Astrocyte (in vitro differentiated cells and primary cell): ENCODE measurements around the gene PLD3. TPM values are rescaled to one million over a fixed set of nuclear protein-coding genes. Genes with fewer than 3 reads are reported as not detected.

ENCODE experiments used
- DNase-seq: peaks from one replicate; pipeline ENCODE4 v3.0.0-alpha.2; 2010; ENCODE audit warnings: low read depth
- FAIRE-seq: peaks from 2 replicates; lab custom pipeline; 2011; peaks lifted over from hg19 to GRCh38; lab: Jason Lieb, UNC
- H2AFZ ChIP-seq: 2 replicates; pipeline ENCODE4 v1.6.0; 2012; ENCODE audit warnings: low read depth, low read length, inconsistent platforms
- H3K27ac ChIP-seq: 2 replicates; pipeline ENCODE4 v1.5.1; 2011; ENCODE audit warnings: low read depth, low read length, inconsistent platforms
- H3K27me3 ChIP-seq: 2 replicates; pipeline ENCODE4 v1.6.0; 2011; ENCODE audit warnings: low read length, inconsistent platforms; ENCODE audit not compliant: insufficient read depth
- H3K36me3 ChIP-seq: 2 replicates; pipeline ENCODE4 v1.5.1; 2011; ENCODE audit warnings: low read length, inconsistent platforms; ENCODE audit not compliant: insufficient read depth
- H3K4me1 ChIP-seq: 2 replicates; pipeline ENCODE4 v1.5.1; 2011; ENCODE audit warnings: low read length, inconsistent platforms; ENCODE audit not compliant: insufficient read depth
- H3K4me2 ChIP-seq: 2 replicates; pipeline ENCODE4 v1.6.0; 2012; ENCODE audit warnings: low read length, inconsistent platforms
- H3K4me3 ChIP-seq: 2 replicates; pipeline ENCODE4 v1.5.1; 2011; ENCODE audit warnings: low read depth, mild to moderate bottlenecking, low read length, inconsistent platforms; ENCODE audit not compliant: insufficient read depth
- H3K79me2 ChIP-seq: 2 replicates; pipeline ENCODE4 v1.6.0; 2012; ENCODE audit warnings: mild to moderate bottlenecking, low read length, inconsistent platforms; ENCODE audit not compliant: insufficient read depth
- H3K9ac ChIP-seq: 2 replicates; pipeline ENCODE4 v1.6.0; 2012; ENCODE audit warnings: mild to moderate bottlenecking, low read length, inconsistent platforms
- H3K9me3 ChIP-seq: 2 replicates; pipeline ENCODE4 v1.5.1; 2012; ENCODE audit warnings: low read depth, mild to moderate bottlenecking, low read length, inconsistent platforms; ENCODE audit not compliant: insufficient read depth
- H4K20me1 ChIP-seq: 2 replicates; pipeline ENCODE4 v1.6.0; 2012; ENCODE audit warnings: low read length, inconsistent platforms; ENCODE audit not compliant: insufficient read depth
- H3K27ac Mint-ChIP-seq: one replicate; pipeline ENCODE4 v1.8.0; 2021; ENCODE audit warnings: mild to moderate bottlenecking, mixed read lengths; ENCODE audit not compliant: unreplicated experiment
- H3K27me3 Mint-ChIP-seq: one replicate; pipeline ENCODE4 v1.8.0; 2021; ENCODE audit warnings: low read depth, mixed read lengths; ENCODE audit not compliant: unreplicated experiment
- H3K36me3 Mint-ChIP-seq: one replicate; pipeline ENCODE4 v1.8.0; 2021; ENCODE audit warnings: low read depth, mixed read lengths; ENCODE audit not compliant: unreplicated experiment
- H3K4me1 Mint-ChIP-seq: one replicate; pipeline ENCODE4 v1.8.0; 2021; ENCODE audit warnings: low read depth, mixed read lengths; ENCODE audit not compliant: unreplicated experiment
- H3K4me3 Mint-ChIP-seq: one replicate; pipeline ENCODE4 v1.8.0; 2021; ENCODE audit warnings: mild to moderate bottlenecking, moderate library complexity, mixed read lengths; ENCODE audit not compliant: unreplicated experiment
- H3K9me3 Mint-ChIP-seq: one replicate; pipeline ENCODE4 v1.8.0; 2021; ENCODE audit warnings: mild to moderate bottlenecking, mixed read lengths; ENCODE audit not compliant: unreplicated experiment
- CTCF ChIP-seq: IDR thresholded peaks from 2 replicates; pipeline ENCODE4 v1.5.1; 2011; ENCODE audit warnings: low read depth, mild to moderate bottlenecking, inconsistent platforms, low read length, moderate library complexity; ENCODE audit not compliant: insufficient read depth
- EZH2 ChIP-seq: IDR thresholded peaks from 2 replicates; pipeline ENCODE4 v1.6.1; 2012; ENCODE audit warnings: mild to moderate bottlenecking, low read length, inconsistent platforms; ENCODE audit not compliant: insufficient read depth
- microRNA-seq: library from miRNA; unstranded; fragments of <30 nt; microRNA quantifications from one replicate; pipeline ENCODE4 v1.2.0, GENCODE V29; 2020
- total RNA-seq: library from RNA; stranded (reverse); gene quantifications from 2 replicates; pipeline ENCODE4 v1.2.1, GENCODE V29; 2021

PLD3 gene
- total RNA-seq, 1 donor from 2014 or later: 728 TPM

- H3K36me3 ChIP-seq: peaks cover 10% of the 10 kb centered on the region
- H3K9me3 ChIP-seq: no peaks in the 10 kb centered on the region
- no peak for TF ChIP-seq CTCF
- DNase-seq (no peak), FAIRE-seq (no peak)
- H3K9ac ChIP-seq: peak overlapping the region; percentile 99
- no peaks in the 10 kb centered on the region for H3K9me3 Mint-ChIP-seq
- H3K27ac Mint-ChIP-seq: peak overlapping the region; percentile 100
- peak overlapping the region; percentile 99 for H3K4me2 ChIP-seq
- peaks cover 20% of the 10 kb centered on the region for H4K20me1 ChIP-seq
- H3K36me3 Mint-ChIP-seq: peaks cover 3% of the 10 kb centered on the region
- H3K4me3 ChIP-seq: peak overlapping the region; percentile 98
- H3K27ac ChIP-seq: peak overlapping the region; percentile 96
- peaks cover 14% of the 10 kb centered on the region for H3K4me1 Mint-ChIP-seq
- peaks cover 38% of the 10 kb centered on the region for H3K79me2 ChIP-seq
- H2AFZ ChIP-seq: peak overlapping the region; percentile 12
- H3K4me3 Mint-ChIP-seq: peak overlapping the region; percentile 95
- peaks cover 21% of the 10 kb centered on the region for H3K4me1 ChIP-seq
- H3K27me3 ChIP-seq: no peaks in the 10 kb centered on the region
- no peaks in the 10 kb centered on the region for H3K27me3 Mint-ChIP-seq
Observed at GRCh38 chr19:40424637-40425449, 76.3 kb downstream of the PLD3 start.

GRCh38 chr19:40425450-40426287, 77.2 kb downstream of the PLD3 start, which contains the start of gene SERTAD1:
SERTAD1 (minus strand) TSS chr19:40425992; CDS start chr19:40423546, 2,446 bp downstream.
- H3K27me3 Mint-ChIP-seq: no peaks in the 10 kb centered on the region
- H3K9me3 ChIP-seq: no peaks in the 10 kb centered on the region
- no peaks in the 10 kb centered on the region for H3K27me3 ChIP-seq
- peaks cover 20% of the 10 kb centered on the region for H3K4me1 ChIP-seq
- H3K4me2 ChIP-seq: peak within 1 kb of the TSS; percentile 99
- peak within 1 kb of the TSS; percentile 99 for H3K9ac ChIP-seq
- peaks cover 14% of the 10 kb centered on the region for H3K4me1 Mint-ChIP-seq
- H3K36me3 Mint-ChIP-seq: peaks cover 3% of the 10 kb centered on the region
- H2AFZ ChIP-seq: peak within 1 kb of the TSS; percentile 84
- peak within 1 kb of the TSS; percentile 100 for H3K27ac Mint-ChIP-seq
- peaks cover 20% of the 10 kb centered on the region for H4K20me1 ChIP-seq
- H3K4me3 Mint-ChIP-seq: peak within 1 kb of the TSS; percentile 95
- H3K27ac ChIP-seq: peak within 1 kb of the TSS; percentile 96
- H3K4me3 ChIP-seq: peak within 1 kb of the TSS; percentile 98
- TF ChIP-seq CTCF (no peak), EZH2 (no peak)
- peaks cover 38% of the 10 kb centered on the region for H3K79me2 ChIP-seq
- no peaks in the 10 kb centered on the region for H3K9me3 Mint-ChIP-seq
- FAIRE-seq (peak; percentile 83), DNase-seq (peak; percentile 96)
- peaks cover 10% of the 10 kb centered on the region for H3K36me3 ChIP-seq

Small RNAs within 50 kb of the gene (microRNA-seq; reads per million reads assigned to microRNA genes)
- gene MIR6796: 7.1 reads per million, percentile 29 among the genes with 10 or more reads in this experiment

Other genes with a start within 250 kb of the PLD3 start
- 17.2 and 19.0 TPM in 2 replicates for gene MAP3K10, start 157.3 kb upstream of the PLD3 start, total RNA-seq
- gene TTC9B, start 130.3 kb upstream of the PLD3 start, total RNA-seq: not detected in 2 replicates
- gene CCNP, start 122.0 kb upstream of the PLD3 start, total RNA-seq: 0.43 and 0.62 TPM in 2 replicates
- gene AKT2, start 63.4 kb upstream of the PLD3 start, total RNA-seq: 125 and 127 TPM in 2 replicates
- gene C19orf47, start 298 bp upstream of the PLD3 start, total RNA-seq: 18.2 and 20.6 TPM in 2 replicates
- gene HIPK4, start 41.5 kb downstream of the PLD3 start, total RNA-seq: 0.12 TPM in 1 of 2 replicates, not detected in the other
- 1.5 and 2.6 TPM in 2 replicates for gene PRX, start 64.7 kb downstream of the PLD3 start, total RNA-seq
- 21.6 and 22.9 TPM in 2 replicates for gene SERTAD1, start 77.3 kb downstream of the PLD3 start, total RNA-seq
- gene SERTAD3, start 95.6 kb downstream of the PLD3 start, total RNA-seq: 49.7 and 58.5 TPM in 2 replicates
- gene BLVRB, start 117.0 kb downstream of the PLD3 start, total RNA-seq: 27.1 and 32.7 TPM in 2 replicates
- 0.41 and 0.53 TPM in 2 replicates for gene SPTBN4, start 118.3 kb downstream of the PLD3 start, total RNA-seq
- gene SHKBP1, start 228.2 kb downstream of the PLD3 start, total RNA-seq: 56.3 and 60.4 TPM in 2 replicates